A673 (cell line): ENCODE data around the gene MXRA7. TPM values are rescaled to one million over a fixed set of nuclear protein-coding genes. Genes with fewer than 3 reads are reported as not detected.
A peak's percentile ranks its signal among the peaks of the same experiment; 100 is the strongest.
"Not testable (repeated sequence)": the region's sequence is repeated elsewhere in the genome, so short reads cannot be mapped to it uniquely, and the experiment has no call there.

Experiments
- BruUV-seq: library from RNA; stranded (reverse); fragments of 400-500 nt; replicated peaks from 2 replicates; lab custom pipeline; 2021; lab: Mats Ljungman, UMichigan
- CTCF ChIA-PET: fragments of 300-600 bp; sonication (Branson Sonifier 250); formaldehyde crosslinking; loops from one replicate; lab custom pipeline; 2022; ENCODE audit warnings: antibody characterized with exemption; lab: Charles Lee
- POLR2A ChIA-PET: fragments of 300-600 bp; sonication (Branson Sonifier 250); formaldehyde crosslinking; loops from one replicate; lab custom pipeline; 2022; ENCODE audit warnings: antibody characterized with exemption; ENCODE audit not compliant: low non-redundant PET; lab: Charles Lee
- DNase-seq: peaks from one replicate; pipeline ENCODE4 v3.0.0-alpha.2; 2015; ENCODE audit warnings: low spot score
- H3K27ac ChIP-seq: fragments of 200-600 bp; sonication (generic); 2 replicates; pipeline ENCODE4 v1.5.1; 2016; ENCODE audit warnings: mixed run types, low read depth, mild to moderate bottlenecking, mixed read lengths, antibody characterized with exemption, low read length; ENCODE audit not compliant: poor library complexity, severe bottlenecking
- H3K27me3 ChIP-seq: fragments of 200-600 bp; sonication (generic); replicated peaks from 2 replicates; pipeline ENCODE4 v1.6.1; 2017; ENCODE audit warnings: mixed run types, low read depth, mild to moderate bottlenecking, mixed read lengths, antibody characterized with exemption, low read length; ENCODE audit not compliant: insufficient read depth, poor library complexity
- H3K36me3 ChIP-seq: fragments of 200-600 bp; sonication (generic); 2 replicates; pipeline ENCODE4 v1.6.1; 2016; ENCODE audit warnings: mixed run types, mild to moderate bottlenecking, mixed read lengths, antibody characterized with exemption, low read length; ENCODE audit not compliant: insufficient read depth, poor library complexity, severe bottlenecking
- H3K4me1 ChIP-seq: fragments of 200-600 bp; sonication (generic); 2 replicates; pipeline ENCODE4 v1.6.1; 2017; ENCODE audit warnings: mixed run types, mild to moderate bottlenecking, mixed read lengths, antibody characterized with exemption, low read length; ENCODE audit not compliant: insufficient read depth, poor library complexity, severe bottlenecking
- H3K4me3 ChIP-seq: fragments of 200-600 bp; sonication (generic); 2 replicates; pipeline ENCODE4 v1.5.1; 2016; ENCODE audit warnings: low read depth, mixed run types, mild to moderate bottlenecking, mixed read lengths, low read length; ENCODE audit not compliant: poor library complexity, severe bottlenecking
- H3K9me3 ChIP-seq: fragments of 200-600 bp; sonication (generic); 2 replicates; pipeline ENCODE4 v1.6.1; 2016; ENCODE audit warnings: mixed run types, low read depth, mild to moderate bottlenecking, mixed read lengths, antibody characterized with exemption, low read length; ENCODE audit not compliant: poor library complexity, severe bottlenecking
- CTCF ChIP-seq: fragments of 300-800, 200-600 bp; sonication (generic); conservative IDR thresholded peaks from 2 replicates; pipeline ENCODE4 v1.5.1; 2017; ENCODE audit warnings: low read depth, mild to moderate bottlenecking, antibody characterized with exemption, low read length, moderate library complexity, mixed read lengths
- EZH2 ChIP-seq: fragments of 200-600 bp; sonication (generic); IDR thresholded peaks from 2 replicates; pipeline ENCODE4 v1.6.1; 2017; ENCODE audit warnings: borderline replicate concordance, low read depth, mild to moderate bottlenecking, mixed read lengths, antibody characterized with exemption, low read length; ENCODE audit not compliant: poor library complexity, severe bottlenecking
- intact Hi-C: fragments of 100-400 bp; cut with micrococcal nuclease; formaldehyde crosslinking; loops from one replicate; pipeline ENCODE4 v1.10.0; 2022; ENCODE audit not compliant: unreplicated experiment
- total RNA-seq: library from RNA; stranded (reverse); gene quantifications from 2 replicates; pipeline ENCODE4 v1.2.3, GENCODE V29; 2021

Gene MXRA7
- total RNA-seq, 1 experiment from 2014 or later: 61.5 TPM

DNA sequence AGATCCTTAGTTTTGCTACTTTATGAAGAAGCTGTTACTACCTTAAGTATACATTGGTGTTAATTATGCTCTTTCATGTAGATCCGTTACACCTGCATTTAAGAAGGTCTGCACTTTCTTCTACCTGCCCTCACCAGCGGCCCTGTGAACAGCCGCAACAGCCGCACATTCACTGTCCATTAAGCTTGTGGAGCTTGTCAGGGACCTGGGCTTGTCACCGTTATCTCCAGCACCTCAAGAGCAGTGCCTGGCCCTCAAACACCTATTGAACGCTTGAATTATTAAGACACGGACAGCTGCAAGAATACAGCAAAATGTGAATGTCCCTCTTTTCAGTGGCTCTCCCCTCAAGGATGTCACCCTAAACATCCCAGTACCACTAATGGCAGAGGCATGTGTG is 3.0 kb upstream of the MXRA7 start:
- H3K4me3 ChIP-seq: no peak overlapping the region
- no peak for DNase-seq
- H3K27me3 ChIP-seq: no peaks in the 10 kb centered on the region
- TF ChIP-seq CTCF: no peak
- CTCF ChIA-PET: no interaction called here
- POLR2A ChIA-PET: no interaction called here
- no peaks in the 10 kb centered on the region for H3K9me3 ChIP-seq
- intact Hi-C loops: loop anchor here (10.0 kb wide), 1 partner anchor 149 kb away; a partner anchor contains a TSS
- H3K4me1 ChIP-seq: peaks cover 50% of the 10 kb centered on the region
- no peak overlapping the region for H3K27ac ChIP-seq
- H3K36me3 ChIP-seq: peaks cover 18% of the 10 kb centered on the region
- no TSS peak for BruUV-seq

- BruUV-seq, DNase-seq, CTCF ChIA-PET, H3K36me3 ChIP-seq, POLR2A ChIA-PET, H3K27me3 ChIP-seq, H3K9me3 ChIP-seq, H3K4me3 ChIP-seq, H3K27ac ChIP-seq: not testable (repeated sequence)
- intact Hi-C loops: loop anchor here (10.0 kb wide), 1 partner anchor 148 kb away; a partner anchor contains a TSS
- H3K4me1 ChIP-seq: peaks cover 52% of the 10 kb centered on the region
Measured at GRCh38 chr17:76712321-76712720, 1.6 kb upstream of the MXRA7 start.

DNA sequence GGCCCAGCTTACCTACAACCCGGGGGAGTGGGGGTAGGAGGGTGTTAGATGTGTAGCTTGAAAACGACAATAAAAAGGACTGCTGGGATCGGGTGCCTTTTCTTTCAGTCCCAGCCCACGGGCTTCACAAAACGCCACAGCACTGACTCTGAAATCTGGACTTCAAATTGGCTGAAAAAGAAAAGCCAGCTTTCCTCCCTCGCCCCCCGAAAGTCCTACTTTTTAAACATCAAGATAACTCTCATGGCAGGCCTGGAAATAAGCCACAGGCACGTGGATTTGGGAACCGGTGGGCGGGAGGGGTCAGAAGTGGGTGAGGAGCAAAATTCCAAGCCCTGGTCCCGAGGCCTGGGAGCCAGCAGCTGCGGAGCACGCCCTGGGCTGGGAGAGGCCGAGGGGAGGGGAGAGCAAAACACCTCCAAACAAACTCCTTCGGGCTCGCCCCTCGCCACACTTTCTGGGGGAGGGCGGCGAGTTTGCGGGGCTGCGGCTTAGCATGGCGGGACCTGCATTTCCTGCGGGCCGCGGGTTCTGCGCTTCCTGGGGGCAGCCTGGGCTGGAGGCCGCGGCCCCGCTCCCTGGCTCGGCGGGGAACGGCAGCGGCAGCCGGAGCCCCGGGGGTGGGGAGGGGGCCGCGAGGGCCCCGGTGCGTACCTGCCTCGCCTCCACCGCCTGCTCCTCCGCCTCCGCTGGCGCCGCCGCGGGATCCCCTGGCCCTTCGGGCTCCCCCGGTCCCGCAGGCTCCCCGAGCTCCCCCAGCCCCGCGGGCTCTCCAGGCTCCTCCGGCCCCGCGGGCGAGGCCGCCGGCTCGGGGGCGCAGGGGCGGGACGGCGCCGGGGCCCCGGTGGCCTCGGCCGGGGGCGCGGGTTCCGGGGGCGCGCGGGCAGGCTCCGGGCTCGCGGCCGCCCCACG is 558 bp downstream of the MXRA7 start:
- peaks cover 31% of the 10 kb centered on the region for H3K4me1 ChIP-seq
- not testable (repeated sequence) for H3K36me3 ChIP-seq, H3K27me3 ChIP-seq, DNase-seq, H3K9me3 ChIP-seq, BruUV-seq
- intact Hi-C loops: loop anchor here (10.0 kb wide), 1 partner anchor 145 kb away; a partner anchor contains a TSS
- POLR2A ChIA-PET: interaction anchor here (0.6 kb wide), 1 partner anchor 206 kb away, joined by 3 read pairs; no protein-coding TSS in a partner anchor
- H3K27ac ChIP-seq: peak overlapping the region; percentile 71
- CTCF ChIA-PET: interaction anchor here (0.5 kb wide), 1 partner anchor 26 kb away, joined by 16 read pairs; no protein-coding TSS in a partner anchor
- peak overlapping the region; percentile 58 for H3K4me3 ChIP-seq

- Histone ChIP-seq H3K4me1 (peaks cover 27% of the 10 kb centered on the region), H3K36me3 (no peaks in the 10 kb centered on the region), H3K27me3 (no peaks in the 10 kb centered on the region), H3K9me3 (no peaks in the 10 kb centered on the region), H3K27ac (peak overlapping the region; percentile 71), H3K4me3 (peak overlapping the region; percentile 58)
- DNase-seq: peak; percentile 92
- ChIA-PET CTCF (interaction anchor here (0.5 kb wide), 1 partner anchor 25 kb away, joined by 16 read pairs; no protein-coding TSS in a partner anchor), POLR2A (interaction anchor here (0.6 kb wide), 1 partner anchor 205 kb away, joined by 3 read pairs; no protein-coding TSS in a partner anchor)
- TSS peak; percentile 35 for BruUV-seq
- TF ChIP-seq EZH2 (no peak), CTCF (no peak)
- intact Hi-C loops: no loop called here
Measured at GRCh38 chr17:76709077-76709950, 1.5 kb downstream of the MXRA7 start.
